ENCODE results near the gene SNX10.

SNX10 gene

DNA sequence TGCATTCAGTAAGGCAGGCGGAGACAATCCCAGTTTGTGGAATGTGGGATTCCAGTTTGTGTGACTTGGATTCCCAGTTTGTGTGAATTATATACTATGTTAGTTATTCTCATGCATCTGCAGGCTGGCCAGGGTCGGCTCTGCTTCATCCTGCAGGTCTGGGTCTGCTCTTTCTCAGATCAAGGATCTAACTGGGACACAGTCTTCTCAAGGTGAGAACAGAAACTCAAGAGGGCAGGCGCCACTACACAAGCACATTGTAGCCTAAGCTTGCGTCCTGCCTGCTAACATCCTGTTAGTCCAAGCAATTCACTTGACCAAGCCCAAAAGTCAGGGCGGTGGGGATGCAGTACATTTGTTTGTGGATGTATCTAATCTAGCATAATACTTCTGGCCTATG lies 131.1 kb downstream of the SNX10 start:
- Histone ChIP-seq H3K4me1 (ENCODE audit: control insufficient read depth, insufficient read depth, low read length, poor library complexity, severe bottlenecking) (peaks cover 4% of the 10 kb centered on the region), H3K4me3 (ENCODE audit: extremely low read depth, insufficient read depth, low read length, poor library complexity, severe bottlenecking) (no peak overlapping the region), H3K36me3 (ENCODE audit: control insufficient read depth, insufficient read depth, low read length) (no peaks in the 10 kb centered on the region), H3K27ac (ENCODE audit: low read depth, low read length, severe bottlenecking) (no peak overlapping the region), H3K9me3 (ENCODE audit: control insufficient read depth, low read length) (no peaks in the 10 kb centered on the region)
- 86 to 100% methylated on average over 1 to 2 of the region's 5 CpGs for WGBS, 2 experiments (ENCODE audit: insufficient coverage in 2 of 2)

DNA sequence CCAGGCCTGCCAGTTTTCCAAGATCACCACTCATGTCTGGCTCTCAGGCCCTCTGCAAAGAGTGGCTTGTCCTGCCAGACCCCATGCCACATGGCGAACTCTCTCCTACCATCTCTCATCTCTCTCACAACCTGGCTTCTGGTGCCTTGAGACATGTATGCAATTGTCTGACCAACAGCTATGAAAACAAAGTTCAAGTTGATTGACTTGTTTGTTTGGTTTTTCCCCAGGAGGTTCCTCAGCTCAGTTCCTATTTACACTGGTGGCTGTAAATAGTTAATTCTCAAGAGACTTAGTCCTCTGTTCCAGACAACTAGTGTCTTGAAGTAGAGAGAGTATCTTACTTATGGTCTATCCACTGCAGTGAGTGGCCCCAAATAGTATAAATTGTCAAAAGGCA lies 131.8 kb downstream of the SNX10 start:
- H3K9me3 ChIP-seq (ENCODE audit: control insufficient read depth, low read length) = no peaks in the 10 kb centered on the region
- H3K36me3 ChIP-seq (ENCODE audit: control insufficient read depth, insufficient read depth, low read length) = no peaks in the 10 kb centered on the region
- 80% methylated on average over 1 of the region's 1 CpG; no CpG with 5 or more reads in 1 of the 2 experiments for WGBS, 2 experiments (ENCODE audit: insufficient coverage in 2 of 2)
- H3K27ac ChIP-seq (ENCODE audit: low read depth, low read length, severe bottlenecking) = no peak overlapping the region
- no peak overlapping the region for H3K4me3 ChIP-seq (ENCODE audit: extremely low read depth, insufficient read depth, low read length, poor library complexity, severe bottlenecking)
- peaks cover 4% of the 10 kb centered on the region for H3K4me1 ChIP-seq (ENCODE audit: control insufficient read depth, insufficient read depth, low read length, poor library complexity, severe bottlenecking)
